Psoas muscle (tissue), 8 donors: ENCODE results near the gene GJB2. TPM values are rescaled to one million over a fixed set of nuclear protein-coding genes. Genes with fewer than 3 reads are reported as not detected.

Experiments used
- ATAC-seq, 4 donors: fragments of 200-7000 bp; cut with Tn5 transposase; one replicate each; pipeline ENCODE4 v1.9.1; 2020; ENCODE audit warnings: moderate library complexity in 3 of 4, mild to moderate bottlenecking in 2 of 4
- DNase-seq, 2 donors: peaks; one replicate each; pipeline ENCODE4 v3.0.0-alpha.2; 2020
- H3K27ac ChIP-seq: fragments of 200-600 bp; one replicate; pipeline ENCODE4 v1.8.0; 2022
- H3K27me3 ChIP-seq, 3 donors: fragments of 200-600 bp in 1 of 3; one replicate each; pipeline versions ENCODE4 v1.6.1 to v1.8.0; 2013 to 2022; ENCODE audit warnings: low read length in 2 of 3, mild to moderate bottlenecking in 2 of 3, moderate library complexity in 1 of 3; ENCODE audit not compliant: insufficient read depth in 3 of 3
- H3K36me3 ChIP-seq, 2 donors: fragments of 200-600 bp in 1 of 2; one replicate each; pipeline versions ENCODE4 v1.6.1 to v1.8.0; 2013 to 2022; ENCODE audit warnings: low read depth in 1 of 2, mild to moderate bottlenecking in 1 of 2, moderate library complexity in 1 of 2; ENCODE audit not compliant: insufficient read depth in 1 of 2
- H3K4me1 ChIP-seq: fragments of 200-600 bp; one replicate; pipeline ENCODE4 v1.8.0; 2022
- H3K4me3 ChIP-seq: fragments of 200-600 bp; one replicate; pipeline ENCODE4 v1.8.0; 2022; ENCODE audit warnings: mild to moderate bottlenecking
- H3K9me3 ChIP-seq: fragments of 200-600 bp; one replicate; pipeline ENCODE4 v1.8.0; 2022
- WGBS, 3 donors: extraction: QIAGEN DNeasy Blood & Tissue Kit; methylation state at CpG; one replicate each; pipeline versions ENCODE4 v1.1.6 to v1.1.7; 2013; 5-methylcytosine and 5-hydroxymethylcytosine counted together
- intact Hi-C, 2 donors: fragments of 100-400 bp; cut with DNase I; formaldehyde crosslinking; loops; one replicate each; pipeline versions ENCODE4 v1.11.0 to v1.14.2; 2022
- polyA plus RNA-seq, 3 donors: library from polyadenylated mRNA; stranded (reverse); fragments of 200-250 nt; gene quantifications; one replicate each; pipeline ENCODE4 v1.2.3, GENCODE V29; 2013
- total RNA-seq, 4 donors: library from RNA; stranded (reverse); fragmentation: NEBNext Ultra II Directional in 2 of 4; extraction: Animal tissue kit (Norgen Biotek cat#: 25700) in 2 of 4; gene quantifications; one replicate each; pipeline versions ENCODE4 v1.2.1 to v1.2.4, GENCODE V29; 2021 to 2023
- TF ChIP-seq, protein P1 (sequence below): fragments of 200-600 bp; IDR thresholded peaks from one replicate; pipeline ENCODE4 v1.8.0; 2022; ENCODE audit warnings: antibody characterized with exemption
- donor health status: healthy with polysubstance abuse.
- donor health status: DM: no; HTN: no; CAD: no; lungs with moderate emphysema.
- donor health status: Bipolar disorder and iron deficiency.
- donor health status: healthy.
- donor health status: DM: yes; HTN: yes; CAD: no.
- donor health status: DM: no; HTN: no; CAD: no.
- donor health status: DM: no; HTN: no; CAD: no.
- donor health status: DM: yes; HTN: yes; CAD: no.

GJB2 gene
- total and polyA plus RNA-seq, 7 donors, result 0.07 to 0.47 (median 0.26) TPM; not detected in 2

DNA sequence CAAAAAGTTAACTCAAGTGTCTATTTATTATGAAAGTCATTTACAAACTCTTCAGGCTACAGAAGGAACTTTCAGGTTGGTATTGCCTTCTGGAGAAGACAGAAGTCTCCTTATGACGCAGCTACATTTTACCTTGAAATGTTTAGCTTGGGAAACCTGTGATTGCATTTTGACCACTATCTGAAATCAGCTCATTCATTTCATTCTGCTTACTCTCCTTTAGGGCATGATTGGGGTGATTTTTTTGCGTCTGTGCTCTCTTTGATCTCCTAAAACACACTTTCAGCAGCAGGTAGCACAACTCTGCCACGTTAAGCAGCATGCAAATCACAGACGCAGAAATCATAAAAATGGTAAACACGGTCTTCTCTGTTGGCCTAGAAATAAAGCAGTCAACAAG is 29.8 kb upstream of the GJB2 start:
- intact Hi-C loops, result no loop called here
- H3K36me3 ChIP-seq, result no peaks in the 10 kb centered on the region
- no peaks in the 10 kb centered on the region for H3K4me1 ChIP-seq
- ATAC-seq (no peak), DNase-seq (no peak)
- peaks cover 0 to 25% (median 5%) of the 10 kb centered on the region in 3 donors for H3K27me3 ChIP-seq
- TF ChIP-seq, protein P1, sequence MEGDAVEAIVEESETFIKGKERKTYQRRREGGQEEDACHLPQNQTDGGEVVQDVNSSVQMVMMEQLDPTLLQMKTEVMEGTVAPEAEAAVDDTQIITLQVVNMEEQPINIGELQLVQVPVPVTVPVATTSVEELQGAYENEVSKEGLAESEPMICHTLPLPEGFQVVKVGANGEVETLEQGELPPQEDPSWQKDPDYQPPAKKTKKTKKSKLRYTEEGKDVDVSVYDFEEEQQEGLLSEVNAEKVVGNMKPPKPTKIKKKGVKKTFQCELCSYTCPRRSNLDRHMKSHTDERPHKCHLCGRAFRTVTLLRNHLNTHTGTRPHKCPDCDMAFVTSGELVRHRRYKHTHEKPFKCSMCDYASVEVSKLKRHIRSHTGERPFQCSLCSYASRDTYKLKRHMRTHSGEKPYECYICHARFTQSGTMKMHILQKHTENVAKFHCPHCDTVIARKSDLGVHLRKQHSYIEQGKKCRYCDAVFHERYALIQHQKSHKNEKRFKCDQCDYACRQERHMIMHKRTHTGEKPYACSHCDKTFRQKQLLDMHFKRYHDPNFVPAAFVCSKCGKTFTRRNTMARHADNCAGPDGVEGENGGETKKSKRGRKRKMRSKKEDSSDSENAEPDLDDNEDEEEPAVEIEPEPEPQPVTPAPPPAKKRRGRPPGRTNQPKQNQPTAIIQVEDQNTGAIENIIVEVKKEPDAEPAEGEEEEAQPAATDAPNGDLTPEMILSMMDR, result no peak
- H3K9me3 ChIP-seq, result no peaks in the 10 kb centered on the region
- no peak overlapping the region for H3K27ac ChIP-seq
- WGBS, 3 donors, result 59 to 71% (median 63%) methylated on average over 5 of the region's 5 CpGs
- no peak overlapping the region for H3K4me3 ChIP-seq

DNA sequence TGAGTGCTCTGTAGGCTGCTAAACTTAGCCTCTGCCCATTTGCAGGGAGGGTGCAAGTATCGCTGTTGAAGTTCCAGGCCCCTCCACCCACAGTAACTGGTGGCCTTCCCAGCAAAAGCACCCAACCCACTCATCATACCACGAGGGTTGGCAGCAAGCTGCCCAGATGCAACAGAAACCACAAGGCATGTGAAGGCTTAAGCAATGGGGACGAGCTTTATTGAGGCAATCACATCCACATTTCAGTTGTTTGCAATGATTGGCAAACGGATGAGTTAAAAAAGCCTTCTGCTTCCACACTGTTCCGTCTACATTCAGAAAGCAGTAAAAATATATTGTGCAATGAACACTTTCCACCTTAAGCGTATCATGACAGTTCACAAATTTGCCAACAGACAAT is 29.0 kb upstream of the GJB2 start:
- H3K4me1 ChIP-seq, result no peaks in the 10 kb centered on the region
- TF ChIP-seq, protein P1, result no peak
- no peaks in the 10 kb centered on the region for H3K36me3 ChIP-seq
- WGBS, 3 donors, result 71 to 76% (median 73%) methylated on average over 6 of the region's 6 CpGs
- DNase-seq (no peak), ATAC-seq (no peak)
- peaks cover 0 to 22% (median 5%) of the 10 kb centered on the region in 3 donors for H3K27me3 ChIP-seq
- no peak overlapping the region for H3K27ac ChIP-seq
- intact Hi-C loops, result no loop called here
- no peak overlapping the region for H3K4me3 ChIP-seq
- no peaks in the 10 kb centered on the region for H3K9me3 ChIP-seq

DNA sequence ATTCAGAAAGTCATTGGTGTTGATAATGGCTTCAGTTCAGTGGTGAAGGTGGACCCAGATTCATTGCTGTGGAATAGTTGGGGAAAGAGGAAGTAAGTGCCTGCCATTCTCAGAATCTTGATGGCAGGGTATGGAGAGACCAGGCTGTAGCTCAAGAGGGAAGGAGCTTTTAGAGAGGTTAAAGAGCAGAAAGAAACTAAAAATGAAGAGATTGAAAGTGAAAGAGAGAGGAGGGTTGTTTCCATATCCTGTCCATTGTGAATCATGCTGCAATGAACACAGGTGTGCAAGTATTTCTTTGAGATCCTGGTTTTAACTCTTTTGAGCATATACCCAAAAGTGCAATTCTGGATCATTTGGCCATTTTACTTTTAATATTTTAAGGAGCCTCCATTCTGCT is 26.8 kb upstream of the GJB2 start:
- H3K36me3 ChIP-seq, result no peaks in the 10 kb centered on the region
- TF ChIP-seq, protein P1, result no peak
- intact Hi-C loops, result no loop called here
- ATAC-seq (no peak), DNase-seq (no peak)
- H3K4me3 ChIP-seq, result no peak overlapping the region
- H3K9me3 ChIP-seq, result peaks cover 3% of the 10 kb centered on the region
- H3K27me3 ChIP-seq, result peaks cover 0 to 14% (median 5%) of the 10 kb centered on the region in 3 donors
- no peak overlapping the region for H3K27ac ChIP-seq
- no peaks in the 10 kb centered on the region for H3K4me1 ChIP-seq

DNA sequence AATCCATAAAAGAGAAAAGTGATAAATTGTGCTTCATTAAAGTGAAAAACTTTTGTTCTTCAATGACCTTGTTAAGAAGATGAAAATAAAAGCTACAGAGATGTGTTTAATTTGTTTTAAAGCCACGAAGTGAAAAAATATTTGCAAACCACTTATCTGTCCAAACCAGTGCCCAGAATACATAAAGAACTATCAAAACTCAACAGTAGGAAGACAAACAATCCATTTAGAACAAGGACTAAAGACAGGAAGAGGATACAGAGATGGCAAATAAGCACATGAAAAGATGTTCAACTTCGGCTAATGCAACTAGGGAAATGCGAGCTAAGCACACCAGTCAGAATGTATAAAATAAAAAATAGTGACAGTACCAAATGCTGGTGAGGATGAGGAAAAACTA is 24.4 kb upstream of the GJB2 start:
- Histone ChIP-seq H3K4me3 (no peak overlapping the region), H3K36me3 (no peaks in the 10 kb centered on the region), H3K27ac (no peak overlapping the region), H3K4me1 (no peaks in the 10 kb centered on the region), H3K9me3 (peaks cover 9% of the 10 kb centered on the region), H3K27me3 (peaks cover 0 to 5% (median 4%) of the 10 kb centered on the region in 3 donors)
- WGBS, 3 donors, result 53 to 73% (median 71%) methylated on average over 3 of the region's 3 CpGs
- TF ChIP-seq, protein P1, result no peak
- intact Hi-C loops, result no loop called here
- DNase-seq, result no peak
- no peak for ATAC-seq

DNA sequence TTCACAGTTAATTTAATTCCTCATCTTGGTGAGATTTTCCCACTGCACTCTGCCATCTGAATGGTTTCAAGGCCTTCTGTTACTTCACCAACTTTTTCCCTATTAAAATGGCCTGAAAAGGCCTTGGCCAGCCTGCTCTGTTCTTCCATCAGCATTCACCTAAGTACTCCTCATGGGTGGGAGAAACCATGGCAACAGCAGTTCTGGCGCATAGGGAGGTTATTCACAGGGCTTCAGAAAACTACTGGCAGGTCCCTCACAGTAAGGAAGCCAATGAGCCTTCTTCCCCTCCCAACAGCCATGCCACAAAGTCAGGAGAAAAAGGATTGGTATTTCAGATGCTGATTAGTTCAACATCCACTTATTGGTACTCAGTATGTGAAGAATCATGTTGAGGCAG is 17.2 kb upstream of the GJB2 start:
- WGBS, 3 donors, result 48 to 80% (median 50%) methylated on average over 1 of the region's 1 CpG
- TF ChIP-seq, protein P1, result no peak
- intact Hi-C loops, result no loop called here
- DNase-seq (no peak), ATAC-seq (no peak)
- Histone ChIP-seq H3K27ac (no peak overlapping the region), H3K4me1 (no peaks in the 10 kb centered on the region), H3K27me3 (peaks cover 0 to 12% (median 0%) of the 10 kb centered on the region in 3 donors), H3K9me3 (peaks cover 6% of the 10 kb centered on the region), H3K36me3 (no peaks in the 10 kb centered on the region), H3K4me3 (no peak overlapping the region)
